Ammon's horn (tissue), 1 donor: ENCODE data around the gene KCNJ2.
A peak's percentile ranks its signal among the peaks of the same experiment; 100 is the strongest.

Experiments
- DNase-seq: peaks from one replicate; pipeline ENCODE4 v3.0.0-alpha.2; 2016; ENCODE audit warnings: low spot score

The KCNJ2 gene

DNA sequence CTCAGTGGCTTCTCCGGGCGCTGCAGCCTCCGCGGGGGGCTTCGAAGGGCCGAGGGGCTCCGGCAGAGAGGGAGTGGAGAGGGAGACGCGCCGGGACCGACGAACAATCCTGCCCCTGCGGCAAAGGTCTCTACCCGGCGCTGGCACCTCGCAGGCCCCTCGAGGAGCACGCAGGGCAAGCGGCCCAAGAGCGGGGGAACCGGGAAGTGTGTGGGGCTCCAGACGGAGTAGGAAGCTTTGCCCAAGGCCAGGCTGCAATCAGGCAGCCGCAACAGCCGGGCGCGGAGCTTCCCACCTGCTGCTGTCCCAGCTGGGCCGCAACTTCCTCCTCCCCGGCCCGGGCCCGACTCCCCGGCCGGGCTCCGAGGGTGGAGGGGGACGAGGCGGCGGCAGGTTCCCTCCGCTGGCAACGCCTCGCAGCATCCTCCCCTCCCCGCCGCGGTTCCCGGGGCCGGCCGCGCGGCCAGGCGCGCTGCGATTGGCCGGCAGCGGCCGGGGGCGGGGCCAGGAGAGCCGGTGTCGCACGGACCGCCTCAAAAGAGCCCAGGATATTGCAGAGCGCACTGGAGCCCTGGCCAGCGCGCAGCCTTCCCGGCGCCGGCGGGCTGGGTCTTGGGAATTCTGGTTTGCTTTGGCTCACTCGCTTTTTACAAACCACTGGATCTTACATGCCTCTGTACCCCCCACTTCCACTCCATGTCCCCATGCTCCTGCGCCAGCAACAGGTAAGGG lies at the start of gene KCNJ2:
Gene KCNJ2, plus strand, starts transcription at position 556 of the 732 bp plus-strand sequence. CDS start 5,508 bp downstream, outside the sequence.
- peak; percentile 94 for DNase-seq

DNA sequence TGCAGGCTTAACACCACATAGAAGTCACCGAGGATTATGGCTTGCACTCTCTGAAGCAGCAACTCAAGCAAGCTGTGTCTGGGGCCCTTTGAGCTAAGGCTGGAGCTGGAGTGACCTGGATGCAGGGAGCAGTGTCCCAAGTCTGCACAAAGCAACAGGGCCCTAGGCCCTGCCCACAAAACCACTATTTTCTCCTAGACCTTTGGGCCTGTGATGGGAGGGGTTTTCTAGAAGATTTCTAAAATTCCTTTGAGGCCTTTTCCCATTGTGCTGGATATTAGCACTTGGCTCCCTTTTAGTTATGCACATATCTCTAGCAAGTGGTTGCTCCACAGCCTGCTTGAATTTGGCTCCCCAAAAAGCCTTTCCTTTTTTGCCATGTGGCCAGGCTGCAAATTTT lies 49.8 kb upstream of the KCNJ2 start:
- no peak for DNase-seq

- no peak for DNase-seq
Measured at GRCh38 chr17:70119983-70120382, 49.3 kb upstream of the KCNJ2 start.

DNA sequence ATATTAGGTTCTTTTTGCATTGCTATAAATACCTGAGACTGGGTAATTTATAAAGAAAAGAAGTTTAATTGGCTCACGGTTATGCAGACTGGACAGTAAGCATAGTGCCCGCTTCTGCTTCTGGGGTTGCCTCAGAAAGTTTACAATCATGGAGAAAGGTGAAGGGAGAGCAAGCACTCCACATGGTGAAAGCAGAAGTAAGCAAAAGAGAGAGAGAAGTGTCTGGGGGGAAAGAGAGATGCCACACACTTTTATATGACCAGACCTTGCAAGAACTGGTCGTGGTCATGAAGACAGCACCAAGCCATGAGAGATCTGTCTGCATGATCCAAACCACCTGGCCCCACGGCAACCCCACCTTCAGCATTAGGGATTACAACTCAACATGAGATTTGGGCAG lies 48.9 kb upstream of the KCNJ2 start:
- DNase-seq, result peak; percentile 27

- DNase-seq, result no peak
Measured at GRCh38 chr17:70121126-70121525, 48.2 kb upstream of the KCNJ2 start.

- DNase-seq, result no peak
Measured at GRCh38 chr17:70123193-70123592, 46.1 kb upstream of the KCNJ2 start.

- no peak for DNase-seq
Measured at GRCh38 chr17:70124723-70125122, 44.6 kb upstream of the KCNJ2 start.

DNA sequence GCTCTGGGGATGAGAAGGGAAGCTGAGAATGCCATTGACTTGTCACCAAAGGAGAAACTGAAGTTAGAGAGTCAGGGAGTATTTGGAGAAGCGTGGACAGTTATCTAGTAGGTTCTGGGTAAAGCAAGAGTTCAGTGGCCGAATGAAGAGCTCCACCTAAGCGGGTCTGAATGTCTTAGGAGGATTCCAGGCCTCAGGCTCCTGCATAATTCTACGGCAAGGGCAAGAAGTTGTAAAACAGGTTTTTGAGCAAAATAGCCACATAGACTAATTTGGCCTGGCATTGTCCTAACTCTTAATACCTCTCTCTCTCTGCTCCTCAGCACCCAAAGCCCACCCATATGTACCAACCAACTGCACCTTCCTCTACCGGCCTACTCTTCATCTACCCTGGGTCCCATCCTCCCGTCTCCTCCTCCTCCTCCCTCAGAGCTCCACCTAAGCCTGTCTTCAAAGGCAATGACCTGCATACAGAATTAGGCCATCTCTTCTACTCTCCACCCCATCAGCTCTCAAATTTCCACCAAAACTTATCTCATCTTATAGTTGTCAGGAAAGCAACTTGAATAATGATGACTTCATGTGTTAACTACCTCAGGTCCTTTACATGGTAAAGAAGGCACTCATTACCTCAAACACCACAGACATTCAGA lies 42.0 kb upstream of the KCNJ2 start:
- DNase-seq, result no peak

- DNase-seq, result no peak
Measured at GRCh38 chr17:70128727-70129238, 40.5 kb upstream of the KCNJ2 start.

DNA sequence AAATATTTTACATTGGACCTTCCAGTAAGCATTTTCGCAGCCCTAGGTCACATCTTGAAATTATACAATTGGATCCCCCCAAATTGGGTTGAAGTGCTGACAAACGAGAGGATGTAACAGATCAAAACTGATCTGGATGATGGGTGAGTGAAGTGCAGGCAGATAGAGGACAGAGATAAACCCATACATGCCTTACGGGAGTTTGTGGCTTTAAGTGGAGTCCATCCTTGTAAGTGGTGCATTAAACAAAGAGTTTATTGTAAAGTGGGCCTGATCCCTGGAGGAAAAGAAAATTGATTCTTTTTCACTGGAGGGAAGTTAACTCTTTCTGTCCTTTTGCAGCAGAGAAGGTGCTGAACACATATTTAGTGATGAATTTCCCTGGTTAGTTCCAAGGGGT lies 39.0 kb upstream of the KCNJ2 start:
- no peak for DNase-seq

DNA sequence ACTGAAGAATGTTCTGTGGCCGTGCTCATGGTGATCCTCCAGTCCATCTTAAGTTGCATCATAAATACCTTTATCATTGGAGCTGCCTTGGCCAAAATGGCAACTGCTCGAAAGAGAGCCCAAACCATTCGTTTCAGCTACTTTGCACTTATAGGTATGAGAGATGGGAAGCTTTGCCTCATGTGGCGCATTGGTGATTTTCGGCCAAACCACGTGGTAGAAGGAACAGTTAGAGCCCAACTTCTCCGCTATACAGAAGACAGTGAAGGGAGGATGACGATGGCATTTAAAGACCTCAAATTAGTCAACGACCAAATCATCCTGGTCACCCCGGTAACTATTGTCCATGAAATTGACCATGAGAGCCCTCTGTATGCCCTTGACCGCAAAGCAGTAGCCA lies 36.8 kb upstream of the KCNJ2 start:
- no peak for DNase-seq

DNA sequence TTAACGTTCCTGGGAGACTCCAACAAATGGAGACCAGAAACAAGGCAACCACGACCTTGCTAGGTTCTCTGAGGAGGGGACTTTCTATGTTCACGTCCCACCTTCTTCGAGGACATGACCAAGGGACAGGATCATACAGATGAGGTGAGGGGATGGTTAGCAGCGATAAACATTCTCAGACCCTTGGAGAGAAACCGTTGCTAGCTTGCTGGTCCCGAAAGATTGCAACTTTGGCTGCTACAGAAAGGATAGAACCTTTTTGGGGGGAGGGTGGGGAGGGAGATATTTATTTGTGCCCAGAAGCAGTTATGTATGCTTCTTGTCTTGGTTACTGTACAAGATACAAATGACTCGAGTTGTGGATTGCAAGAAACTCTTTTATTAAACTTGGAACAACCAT lies 35.3 kb upstream of the KCNJ2 start:
- DNase-seq, result no peak

DNA sequence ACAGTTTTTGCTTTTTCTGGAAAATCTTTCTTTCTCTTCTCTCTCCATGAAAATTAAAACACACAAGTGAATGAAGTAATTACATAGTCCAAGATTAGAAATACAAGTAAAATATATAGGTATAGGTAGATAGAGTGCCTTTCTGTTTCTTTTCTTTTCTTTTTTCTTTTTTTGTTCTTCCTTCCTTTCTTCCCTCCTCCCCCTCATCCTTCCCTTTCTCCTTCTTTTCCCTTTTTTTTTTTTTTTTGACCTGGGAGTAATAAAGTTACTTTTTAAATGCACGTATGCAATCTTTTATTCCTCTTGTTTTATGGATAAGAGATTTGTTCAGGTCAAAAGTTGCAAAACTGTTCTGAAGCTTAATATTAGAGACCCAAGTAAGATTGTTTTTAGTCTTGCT lies 34.6 kb upstream of the KCNJ2 start:
- DNase-seq, result no peak

GRCh38 chr17:70136131-70136530 lies 33.2 kb upstream of the KCNJ2 start:
- no peak for DNase-seq

GRCh38 chr17:70137451-70138230 lies 31.7 kb upstream of the KCNJ2 start:
- DNase-seq, result peak; percentile 79

DNA sequence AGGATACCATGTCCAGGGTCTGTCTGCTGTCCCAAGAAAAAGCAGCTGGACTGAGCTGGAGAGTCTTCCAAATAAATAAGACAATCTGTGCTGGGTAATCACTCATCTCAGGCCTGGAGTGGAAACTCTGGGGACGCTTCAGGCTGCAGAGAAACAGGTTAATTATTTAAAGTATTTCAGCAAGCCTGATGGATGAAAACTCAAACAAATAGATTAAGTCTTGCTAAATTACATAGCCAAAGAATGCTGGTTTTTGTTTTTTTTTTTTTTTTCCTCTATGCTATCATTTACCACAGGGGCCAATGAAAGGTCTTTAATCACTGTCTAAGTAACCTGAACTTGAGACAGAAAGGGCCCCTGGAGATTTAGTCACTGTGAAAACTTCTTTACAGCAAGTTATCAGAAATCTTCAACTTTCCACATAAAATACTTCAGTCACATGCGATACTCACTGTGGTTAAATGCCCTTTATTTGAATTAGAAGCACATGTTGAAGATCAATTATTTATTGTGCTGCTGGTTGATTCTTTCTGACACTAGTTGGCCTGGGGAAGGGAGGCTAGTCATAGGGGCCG lies 31.0 kb upstream of the KCNJ2 start:
- DNase-seq, result no peak

- no peak for DNase-seq
Measured at GRCh38 chr17:70139449-70139993, 29.8 kb upstream of the KCNJ2 start.

DNA sequence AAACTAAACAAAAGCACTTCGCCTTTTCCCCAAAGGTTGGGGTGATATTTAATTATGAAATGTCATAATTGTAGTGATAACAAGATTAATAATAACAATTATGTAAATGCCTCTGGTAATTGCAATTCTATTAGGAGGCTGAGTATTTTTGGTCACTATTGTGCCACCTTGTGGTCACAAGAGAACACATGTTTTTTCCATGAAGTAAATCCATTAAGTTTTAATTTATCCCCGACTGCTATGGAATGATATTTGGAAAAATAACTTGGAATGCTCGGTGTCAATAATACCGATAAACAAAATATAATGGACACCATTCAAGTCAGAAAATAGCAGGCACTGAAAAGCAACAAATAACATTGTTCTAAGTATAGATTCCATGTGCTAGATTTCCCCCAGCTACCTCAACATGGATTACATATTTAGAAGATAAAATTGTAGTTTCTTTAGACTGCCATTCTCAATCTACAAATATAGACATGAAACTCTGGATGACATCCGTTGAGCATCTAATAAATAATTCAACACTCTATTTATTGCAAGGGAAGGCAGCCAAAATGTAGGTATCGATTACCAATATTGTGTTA lies 25.0 kb upstream of the KCNJ2 start:
- DNase-seq, result peak; percentile 73

- no peak for DNase-seq
Measured at GRCh38 chr17:70153210-70153609, 16.1 kb upstream of the KCNJ2 start.

DNA sequence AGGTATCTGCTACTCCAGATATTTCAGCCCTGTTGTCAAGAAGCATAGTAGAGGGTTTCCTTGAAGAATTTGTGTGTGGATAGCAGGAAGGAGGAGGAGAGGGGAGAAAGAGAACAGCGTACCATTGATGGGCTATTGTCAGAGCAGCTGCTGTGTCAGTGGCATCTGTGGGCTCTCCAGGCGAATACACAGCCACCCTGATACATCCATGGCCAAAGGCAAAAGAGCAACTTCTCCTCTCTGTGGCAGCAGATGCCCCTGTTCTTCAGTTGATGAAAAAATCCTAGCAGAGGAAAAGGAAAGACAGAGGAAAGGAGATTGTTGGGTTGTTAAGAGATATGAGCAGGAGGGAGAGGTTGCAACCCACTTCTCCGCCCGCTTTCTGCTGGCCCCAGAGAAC lies 12.2 kb upstream of the KCNJ2 start:
- peak; percentile 75 for DNase-seq

- DNase-seq, result no peak
Measured at GRCh38 chr17:70158180-70158579, 11.2 kb upstream of the KCNJ2 start.

- DNase-seq, result no peak
Measured at GRCh38 chr17:70158591-70158990, 10.7 kb upstream of the KCNJ2 start.
